ENCODE results near the gene SUMO3.

DNA sequence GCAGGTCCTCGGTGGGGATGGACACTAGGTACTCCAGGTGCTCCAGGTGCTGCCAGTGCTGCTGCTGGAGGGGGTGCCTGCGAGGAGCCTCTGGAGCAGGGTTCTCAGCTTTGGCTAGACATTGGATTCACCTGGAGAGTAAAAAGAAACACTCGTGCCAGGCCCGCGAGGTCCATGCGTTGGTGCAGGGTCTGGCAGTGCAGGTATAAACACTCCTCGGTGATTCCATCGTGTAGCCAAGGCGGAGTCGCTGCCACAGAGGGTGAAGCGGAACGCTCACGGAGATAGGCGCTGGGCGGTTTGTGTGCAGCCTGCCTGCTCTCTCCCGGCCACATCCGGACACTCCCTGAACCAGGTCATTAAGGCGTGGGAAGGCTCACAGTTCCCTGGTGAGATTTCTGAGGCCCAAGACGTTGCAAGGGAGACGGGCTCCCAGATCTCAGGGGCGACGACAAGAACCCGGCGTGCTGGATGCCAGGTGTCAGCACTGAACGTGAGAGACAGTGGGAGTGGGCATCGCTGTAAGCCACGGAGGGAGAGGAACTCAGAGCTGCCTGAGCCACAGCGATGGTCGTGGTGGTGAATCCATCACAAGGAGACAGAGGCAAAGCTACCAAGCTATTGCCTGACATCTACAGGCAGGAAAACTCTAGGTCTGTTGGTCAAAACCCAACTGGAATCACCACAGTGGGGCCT, 17.2 kb upstream of the SUMO3 start:
- TF ChIP-seq EZH2phosphoT487 (IDR thresholded peaks at IDR 0.05; ENCODE audit: insufficient read depth, low read depth) (no peak), EZH2 (IDR thresholded peaks at IDR 0.05; ENCODE audit: insufficient read depth, poor library complexity, severe bottlenecking) (no peak)
